MCF 10A (cell line): ENCODE measurements around the gene PPM1F. TPM values are rescaled to one million over a fixed set of nuclear protein-coding genes. Genes with fewer than 3 reads are reported as not detected.
"Not testable (repeated sequence)": the region's sequence is repeated elsewhere in the genome, so short reads cannot be mapped to it uniquely, and the experiment has no call there.

Source experiments
- BruUV-seq: library from RNA; stranded (reverse); fragments of 400-500 nt; replicated peaks from 2 replicates; lab custom pipeline; 2021; lab: Mats Ljungman, UMichigan
- CTCF ChIA-PET: fragments of 300-600 bp; sonication (Branson Sonifier 250); formaldehyde crosslinking; extraction: SDS; loops from one replicate; lab custom pipeline; 2021; ENCODE audit warnings: antibody characterized with exemption, inconsistent platforms; lab: Yijun Ruan, JAX
- POLR2A ChIA-PET: fragments of 300-600, 350-650 bp; sonication (Branson Sonifier 250); formaldehyde crosslinking; extraction: SDS; loops from one replicate; lab custom pipeline; 2020; ENCODE audit warnings: antibody characterized with exemption, inconsistent platforms; lab: Yijun Ruan, JAX
- DNase-seq: peaks from one replicate; pipeline ENCODE4 v3.0.0-alpha.2; 2018; ENCODE audit not compliant: unreplicated experiment
- H3K27ac Mint-ChIP-seq: one replicate; pipeline ENCODE4 v1.8.0; 2022; ENCODE audit warnings: mild to moderate bottlenecking, low read depth, mixed read lengths; ENCODE audit not compliant: unreplicated experiment
- H3K27me3 Mint-ChIP-seq: one replicate; pipeline ENCODE4 v1.8.0; 2022; ENCODE audit warnings: mixed read lengths; ENCODE audit not compliant: insufficient read depth, unreplicated experiment
- H3K36me3 Mint-ChIP-seq: one replicate; pipeline ENCODE4 v1.8.0; 2022; ENCODE audit warnings: mild to moderate bottlenecking, moderate library complexity, mixed read lengths; ENCODE audit not compliant: insufficient read depth, unreplicated experiment
- H3K4me1 Mint-ChIP-seq: one replicate; pipeline ENCODE4 v1.8.0; 2022; ENCODE audit warnings: mixed read lengths; ENCODE audit not compliant: insufficient read depth, unreplicated experiment
- H3K4me3 Mint-ChIP-seq: one replicate; pipeline ENCODE4 v1.8.0; 2022; ENCODE audit warnings: mild to moderate bottlenecking, moderate library complexity, mixed read lengths; ENCODE audit not compliant: unreplicated experiment
- H3K9me3 Mint-ChIP-seq: one replicate; pipeline ENCODE4 v1.8.0; 2022; ENCODE audit warnings: mixed read lengths; ENCODE audit not compliant: unreplicated experiment
- CTCF ChIP-seq: fragments of 200-600 bp; IDR thresholded peaks from one replicate; pipeline ENCODE4 v1.8.0; 2022; ENCODE audit warnings: antibody characterized with exemption, mild to moderate bottlenecking; ENCODE audit not compliant: unreplicated experiment
- intact Hi-C: fragments of 100-400 bp; cut with micrococcal nuclease; formaldehyde crosslinking; loops from 2 replicates; pipeline ENCODE4 v1.14.1; 2022
- total RNA-seq: library from RNA; stranded (reverse); gene quantifications from 2 replicates; pipeline ENCODE4 v1.2.3, GENCODE V29; 2022

PPM1F gene
- total RNA-seq, 1 experiment from 2014 or later = 32.6 TPM

DNA sequence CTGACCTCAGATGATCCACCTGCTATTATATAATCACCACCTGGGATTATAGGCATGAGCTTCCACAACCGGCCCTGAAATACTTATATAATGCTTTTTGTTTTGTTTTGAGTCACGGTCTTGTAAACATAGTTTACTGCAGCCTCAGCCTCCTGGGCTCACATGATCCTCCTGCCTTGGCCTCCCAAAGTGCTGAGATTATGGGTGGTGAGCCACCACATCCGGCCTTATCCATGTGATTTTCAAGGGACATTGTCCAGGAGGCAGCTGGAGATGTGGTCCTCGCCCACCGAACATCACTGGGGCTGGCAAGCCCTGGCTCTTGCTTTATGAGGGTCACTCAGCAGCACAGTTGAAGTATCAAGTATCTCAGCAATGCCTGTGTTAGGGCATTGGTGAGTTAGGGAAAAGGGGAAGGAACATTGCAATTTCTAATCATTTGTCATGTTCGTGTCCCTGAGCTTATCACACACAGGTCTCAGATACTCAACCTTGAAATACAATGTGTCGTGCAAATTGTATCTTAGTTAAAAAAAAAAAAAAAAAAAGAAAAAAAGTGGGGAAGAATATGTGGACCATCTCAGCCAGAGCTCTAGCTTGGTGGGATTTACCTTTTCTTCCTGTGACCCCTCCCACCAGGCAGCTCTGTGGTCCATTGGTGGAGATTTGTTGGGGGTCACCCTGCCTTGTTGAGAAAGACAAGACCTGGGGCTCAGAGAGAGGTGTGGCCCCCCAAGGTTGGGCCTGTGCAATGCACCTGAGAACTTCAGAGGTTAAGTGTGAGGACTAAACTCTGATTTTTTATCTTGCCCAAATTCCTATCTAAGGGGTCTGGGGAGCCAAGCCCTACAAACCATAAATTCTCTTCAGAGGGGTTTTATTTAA lies 44.8 kb downstream of the PPM1F start:
- intact Hi-C loops = no loop called here
- no peaks in the 10 kb centered on the region for H3K36me3 Mint-ChIP-seq
- no peak overlapping the region for H3K27ac Mint-ChIP-seq
- H3K27me3 Mint-ChIP-seq = no peaks in the 10 kb centered on the region
- H3K4me3 Mint-ChIP-seq = no peak overlapping the region
- H3K9me3 Mint-ChIP-seq = no peaks in the 10 kb centered on the region
- no peak for TF ChIP-seq CTCF
- ChIA-PET CTCF (no interaction called here), POLR2A (no interaction called here)
- no peaks in the 10 kb centered on the region for H3K4me1 Mint-ChIP-seq
- DNase-seq = no peak
- BruUV-seq = no TSS peak

- POLR2A ChIA-PET, H3K9me3 Mint-ChIP-seq, H3K4me1 Mint-ChIP-seq, H3K27me3 Mint-ChIP-seq, intact Hi-C loops, H3K4me3 Mint-ChIP-seq, H3K27ac Mint-ChIP-seq, BruUV-seq, DNase-seq, H3K36me3 Mint-ChIP-seq: not testable (repeated sequence)
- CTCF ChIA-PET = interaction anchor here (0.6 to 0.8 kb wide), 2 partner anchors 153 to 301 kb away, joined by 3 to 4 read pairs; no protein-coding TSS in a partner anchor
Measured at GRCh38 chr22:21905234-21905633, 47.4 kb downstream of the PPM1F start.

GRCh38 chr22:21904250-21904789 lies 48.3 kb downstream of the PPM1F start:
- Mint-ChIP-seq H3K4me1 (no peaks in the 10 kb centered on the region), H3K36me3 (no peaks in the 10 kb centered on the region), H3K27ac (no peak overlapping the region), H3K27me3 (no peaks in the 10 kb centered on the region), H3K9me3 (no peaks in the 10 kb centered on the region), H3K4me3 (no peak overlapping the region)
- no peak for DNase-seq
- BruUV-seq = no TSS peak
- ChIA-PET POLR2A (interaction anchor here (0.6 to 0.7 kb wide), 2 partner anchors 25 to 102 kb away, joined by 3 read pairs; no protein-coding TSS in a partner anchor), CTCF (interaction anchor here (0.6 kb wide), 1 partner anchor 302 kb away, joined by 4 read pairs; no protein-coding TSS in a partner anchor)
- intact Hi-C loops = no loop called here
- no peak for TF ChIP-seq CTCF

GRCh38 chr22:21903283-21903682 lies 49.4 kb downstream of the PPM1F start:
- BruUV-seq = no TSS peak
- Mint-ChIP-seq H3K27ac (no peak overlapping the region), H3K9me3 (no peaks in the 10 kb centered on the region), H3K4me3 (no peak overlapping the region), H3K27me3 (no peaks in the 10 kb centered on the region), H3K36me3 (no peaks in the 10 kb centered on the region), H3K4me1 (no peaks in the 10 kb centered on the region)
- ChIA-PET POLR2A (no interaction called here), CTCF (no interaction called here)
- intact Hi-C loops = no loop called here
- DNase-seq = no peak
- TF ChIP-seq CTCF = no peak
